Vagina (tissue), 2 donors: ENCODE data around the gene UBE3D.

Experiments used
- CTCF ChIP-seq, 3 experiments: fragments of 450-650 bp in 2 of 3; fragments of 200-600 bp in 1 of 3; sonication (generic) in 1 of 3; IDR thresholded peaks; one replicate each; pipeline ENCODE4 v1.5.1; 2017 to 2019; ENCODE audit warnings: antibody characterized with exemption in 3 of 3, mild to moderate bottlenecking in 2 of 3, moderate library complexity in 2 of 3
- POLR2A ChIP-seq, 2 donors: fragments of 450-650 bp; IDR thresholded peaks; one replicate each; pipeline ENCODE4 v1.6.1; 2017; ENCODE audit warnings: antibody characterized with exemption in 2 of 2, mild to moderate bottlenecking in 2 of 2, moderate library complexity in 2 of 2
- POLR2AphosphoS5 ChIP-seq, 2 donors: sonication (generic); formaldehyde crosslinking; IDR thresholded peaks; one replicate each; pipeline ENCODE4 v1.9.0; 2017; ENCODE audit warnings: antibody characterized with exemption in 2 of 2, mild to moderate bottlenecking in 2 of 2, low read depth in 1 of 2; ENCODE audit not compliant: insufficient read depth in 1 of 2

GRCh38 chr6:82979657-82980056, 86.0 kb downstream of the UBE3D start:
- TF ChIP-seq POLR2AphosphoS5 (IDR thresholded peaks at IDR 0.05; ENCODE audit: insufficient read depth in 1 of 2, low read depth in 1 of 2) (no peak), CTCF (IDR thresholded peaks at IDR 0.05) (no peak), POLR2A (IDR thresholded peaks at IDR 0.05) (no peak)
